CD4-positive, alpha-beta T cell treated with Interleukin-17A for 4 hours (primary cell): ENCODE measurements around the gene PSG1.
"Not testable (repeated sequence)": the region's sequence is repeated elsewhere in the genome, so short reads cannot be mapped to it uniquely, and the experiment has no call there.

ENCODE experiments used
- DNase-seq: peaks from one replicate; pipeline ENCODE4 v3.0.0-alpha.2; 2020; ENCODE audit warnings: mixed read lengths

Gene PSG1

GRCh38 chr19:42880621-42881020 is 1.1 kb upstream of the PSG1 start:
- not testable (repeated sequence) for DNase-seq

- DNase-seq: not testable (repeated sequence)
Measured at GRCh38 chr19:42876596-42876995, 2.9 kb downstream of the PSG1 start.

GRCh38 chr19:42875881-42876280 is 3.6 kb downstream of the PSG1 start:
- not testable (repeated sequence) for DNase-seq

GRCh38 chr19:42874901-42875813 is 4.4 kb downstream of the PSG1 start:
- not testable (repeated sequence) for DNase-seq

GRCh38 chr19:42874136-42874535 is 5.4 kb downstream of the PSG1 start:
- DNase-seq: not testable (repeated sequence)

- DNase-seq: no peak
Measured at GRCh38 chr19:42872608-42873007, 6.9 kb downstream of the PSG1 start.

- no peak for DNase-seq
Measured at GRCh38 chr19:42857544-42857867, 22.0 kb downstream of the PSG1 start.

GRCh38 chr19:42856866-42857543 is 22.5 kb downstream of the PSG1 start:
- not testable (repeated sequence) for DNase-seq

GRCh38 chr19:42854745-42855144 is 24.8 kb downstream of the PSG1 start:
- DNase-seq: not testable (repeated sequence)

- DNase-seq: not testable (repeated sequence)
Measured at GRCh38 chr19:42853231-42853630, 26.3 kb downstream of the PSG1 start.

- not testable (repeated sequence) for DNase-seq
Measured at GRCh38 chr19:42852821-42853220, 26.7 kb downstream of the PSG1 start.

GRCh38 chr19:42851718-42852280 is 27.7 kb downstream of the PSG1 start:
- DNase-seq: not testable (repeated sequence)

- no peak for DNase-seq
Measured at GRCh38 chr19:42850981-42851717, 28.4 kb downstream of the PSG1 start.

- DNase-seq: no peak
Measured at GRCh38 chr19:42846597-42846996, 32.9 kb downstream of the PSG1 start.

- not testable (repeated sequence) for DNase-seq
Measured at GRCh38 chr19:42843631-42844030, 35.9 kb downstream of the PSG1 start.

GRCh38 chr19:42832746-42833442 is 46.6 kb downstream of the PSG1 start:
- not testable (repeated sequence) for DNase-seq

- DNase-seq: not testable (repeated sequence)
Measured at GRCh38 chr19:42832023-42832680, 47.4 kb downstream of the PSG1 start.

GRCh38 chr19:42831221-42832019 is 48.1 kb downstream of the PSG1 start:
- no peak for DNase-seq

GRCh38 chr19:42821306-42821977 is 58.1 kb downstream of the PSG1 start:
- DNase-seq: not testable (repeated sequence)

- not testable (repeated sequence) for DNase-seq
Measured at GRCh38 chr19:42819960-42820650, 59.4 kb downstream of the PSG1 start.
